Measurements from ENCODE around the gene GATA2.

GATA2 gene

DNA sequence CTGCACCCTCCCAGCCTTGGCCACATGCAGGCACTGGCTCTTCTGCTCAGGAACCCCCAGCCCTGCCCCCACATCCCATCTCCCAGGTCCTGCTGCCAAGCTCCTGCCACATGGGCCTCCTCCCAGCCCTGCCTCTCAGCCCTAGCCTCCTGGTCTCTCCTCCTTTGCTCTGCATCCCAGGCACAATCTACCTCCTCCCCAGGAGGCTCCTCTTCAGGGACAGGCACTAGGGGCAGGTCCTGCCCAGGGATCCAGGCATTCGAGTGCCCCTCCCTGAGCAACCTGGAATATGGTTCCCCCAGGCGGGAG, 38.7 kb downstream of the GATA2 start:
- H3K4me3 ChIP-seq (ENCODE audit: control insufficient read depth, low read depth, low read length): no peak overlapping the region
- DNase-seq (ENCODE audit: low read depth): no peak
- TF ChIP-seq, protein P1, sequence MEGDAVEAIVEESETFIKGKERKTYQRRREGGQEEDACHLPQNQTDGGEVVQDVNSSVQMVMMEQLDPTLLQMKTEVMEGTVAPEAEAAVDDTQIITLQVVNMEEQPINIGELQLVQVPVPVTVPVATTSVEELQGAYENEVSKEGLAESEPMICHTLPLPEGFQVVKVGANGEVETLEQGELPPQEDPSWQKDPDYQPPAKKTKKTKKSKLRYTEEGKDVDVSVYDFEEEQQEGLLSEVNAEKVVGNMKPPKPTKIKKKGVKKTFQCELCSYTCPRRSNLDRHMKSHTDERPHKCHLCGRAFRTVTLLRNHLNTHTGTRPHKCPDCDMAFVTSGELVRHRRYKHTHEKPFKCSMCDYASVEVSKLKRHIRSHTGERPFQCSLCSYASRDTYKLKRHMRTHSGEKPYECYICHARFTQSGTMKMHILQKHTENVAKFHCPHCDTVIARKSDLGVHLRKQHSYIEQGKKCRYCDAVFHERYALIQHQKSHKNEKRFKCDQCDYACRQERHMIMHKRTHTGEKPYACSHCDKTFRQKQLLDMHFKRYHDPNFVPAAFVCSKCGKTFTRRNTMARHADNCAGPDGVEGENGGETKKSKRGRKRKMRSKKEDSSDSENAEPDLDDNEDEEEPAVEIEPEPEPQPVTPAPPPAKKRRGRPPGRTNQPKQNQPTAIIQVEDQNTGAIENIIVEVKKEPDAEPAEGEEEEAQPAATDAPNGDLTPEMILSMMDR (IDR thresholded peaks at IDR 0.05; ENCODE audit: control insufficient read depth, insufficient read depth, low read depth, low read length, missing control alignments): no peak

GRCh38 chr3:128453501-128454309, 39.3 kb downstream of the GATA2 start:
- DNase-seq (ENCODE audit: low read depth): no peak
- no peak overlapping the region for H3K4me3 ChIP-seq (ENCODE audit: control insufficient read depth, low read depth, low read length)
- TF ChIP-seq, protein P1 (IDR thresholded peaks at IDR 0.05; ENCODE audit: control insufficient read depth, insufficient read depth, low read depth, low read length, missing control alignments): no peak

GRCh38 chr3:128452678-128453275, 40.2 kb downstream of the GATA2 start:
- no peak for DNase-seq (ENCODE audit: low read depth)
- H3K4me3 ChIP-seq (ENCODE audit: control insufficient read depth, low read depth, low read length): no peak overlapping the region
- TF ChIP-seq, protein P1 (IDR thresholded peaks at IDR 0.05; ENCODE audit: control insufficient read depth, insufficient read depth, low read depth, low read length, missing control alignments): no peak

DNA sequence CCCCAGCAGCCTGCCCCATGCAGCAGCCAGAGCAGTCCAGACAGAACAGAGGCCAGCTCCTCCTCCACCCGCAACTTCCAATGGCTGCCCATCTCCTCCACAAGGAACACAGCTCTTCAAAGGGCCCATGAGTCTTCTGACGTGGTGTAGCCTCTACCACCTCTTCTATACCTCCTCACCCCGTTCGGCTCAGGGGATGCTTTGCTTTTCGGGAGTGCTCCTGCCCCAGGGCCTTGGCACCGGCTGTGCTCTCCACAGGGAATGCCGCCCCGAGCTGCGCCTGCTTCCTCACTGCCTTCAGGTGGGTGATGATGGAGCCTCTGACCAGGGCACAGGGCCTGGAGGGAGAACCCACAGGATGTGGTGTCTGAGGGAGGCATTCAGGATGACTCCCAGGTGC, 40.9 kb downstream of the GATA2 start:
- no peak for DNase-seq (ENCODE audit: low read depth)
- no peak overlapping the region for H3K4me3 ChIP-seq (ENCODE audit: control insufficient read depth, low read depth, low read length)
- TF ChIP-seq, protein P1 (IDR thresholded peaks at IDR 0.05; ENCODE audit: control insufficient read depth, insufficient read depth, low read depth, low read length, missing control alignments): no peak

- DNase-seq (ENCODE audit: low read depth): no peak
- TF ChIP-seq, protein P1 (IDR thresholded peaks at IDR 0.05; ENCODE audit: control insufficient read depth, insufficient read depth, low read depth, low read length, missing control alignments): no peak
- H3K4me3 ChIP-seq (ENCODE audit: control insufficient read depth, low read depth, low read length): no peak overlapping the region
Observed at GRCh38 chr3:128449111-128449638, 43.8 kb downstream of the GATA2 start.

DNA sequence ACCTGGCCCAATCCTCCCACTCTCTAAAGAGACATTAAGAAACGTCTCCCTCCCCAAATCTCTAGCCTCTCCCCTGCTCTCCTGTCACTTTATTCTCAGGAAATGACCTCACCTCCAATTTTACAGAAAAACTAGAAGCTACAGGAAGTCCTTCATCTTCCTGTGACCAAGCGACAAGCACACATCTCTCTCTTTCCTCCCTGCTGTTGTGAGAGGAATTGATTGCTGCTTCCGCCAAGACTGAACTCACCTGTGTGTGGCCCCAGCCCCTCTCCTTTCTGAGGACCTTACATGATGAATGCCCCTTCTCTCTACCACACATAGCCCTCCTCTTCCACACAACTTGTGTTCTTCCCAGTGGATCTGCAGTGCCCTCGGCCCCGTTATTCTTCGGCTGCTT, 44.5 kb downstream of the GATA2 start:
- DNase-seq (ENCODE audit: low read depth): no peak
- no peak overlapping the region for H3K4me3 ChIP-seq (ENCODE audit: control insufficient read depth, low read depth, low read length)
- TF ChIP-seq, protein P1 (IDR thresholded peaks at IDR 0.05; ENCODE audit: control insufficient read depth, insufficient read depth, low read depth, low read length, missing control alignments): no peak

Data from AG09309 (cell line).